ENCODE data around the gene KDM4C.

DNA sequence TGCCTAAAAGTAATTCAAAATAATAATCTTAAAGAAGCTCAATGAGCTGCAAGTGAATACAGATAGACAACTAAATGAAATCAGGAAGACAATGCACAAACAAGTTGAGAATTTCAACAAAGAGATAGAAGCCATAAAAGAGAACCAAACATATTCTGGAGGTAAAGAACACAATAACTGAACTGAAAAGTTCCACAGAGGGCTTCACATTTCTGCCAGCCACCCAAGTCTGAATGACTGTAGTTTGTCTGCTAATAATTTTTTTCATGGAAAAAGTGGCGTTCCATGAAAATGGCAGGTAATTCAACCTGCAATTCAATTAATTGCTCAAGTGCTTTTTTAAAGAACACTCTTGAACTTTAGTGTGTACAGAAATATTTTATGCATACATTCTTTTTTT is 251.3 kb downstream of the KDM4C start:
- TF ChIP-seq, protein P1, sequence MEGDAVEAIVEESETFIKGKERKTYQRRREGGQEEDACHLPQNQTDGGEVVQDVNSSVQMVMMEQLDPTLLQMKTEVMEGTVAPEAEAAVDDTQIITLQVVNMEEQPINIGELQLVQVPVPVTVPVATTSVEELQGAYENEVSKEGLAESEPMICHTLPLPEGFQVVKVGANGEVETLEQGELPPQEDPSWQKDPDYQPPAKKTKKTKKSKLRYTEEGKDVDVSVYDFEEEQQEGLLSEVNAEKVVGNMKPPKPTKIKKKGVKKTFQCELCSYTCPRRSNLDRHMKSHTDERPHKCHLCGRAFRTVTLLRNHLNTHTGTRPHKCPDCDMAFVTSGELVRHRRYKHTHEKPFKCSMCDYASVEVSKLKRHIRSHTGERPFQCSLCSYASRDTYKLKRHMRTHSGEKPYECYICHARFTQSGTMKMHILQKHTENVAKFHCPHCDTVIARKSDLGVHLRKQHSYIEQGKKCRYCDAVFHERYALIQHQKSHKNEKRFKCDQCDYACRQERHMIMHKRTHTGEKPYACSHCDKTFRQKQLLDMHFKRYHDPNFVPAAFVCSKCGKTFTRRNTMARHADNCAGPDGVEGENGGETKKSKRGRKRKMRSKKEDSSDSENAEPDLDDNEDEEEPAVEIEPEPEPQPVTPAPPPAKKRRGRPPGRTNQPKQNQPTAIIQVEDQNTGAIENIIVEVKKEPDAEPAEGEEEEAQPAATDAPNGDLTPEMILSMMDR (IDR thresholded peaks at IDR 0.05 in 8 of 11, conservative IDR thresholded peaks at IDR 0.05 in 3 of 11) = no peak
- TF ChIP-seq POLR2A (IDR thresholded peaks at IDR 0.05) = no peak
- no peak for TF ChIP-seq POLR2AphosphoS5 (IDR thresholded peaks at IDR 0.05)
